GM18505 (cell line): ENCODE data around the gene SPOCK3.
A peak's percentile ranks its signal among the peaks of the same experiment; 100 is the strongest.

Experiments
- ATAC-seq: cut with Tn5 transposase; IDR thresholded peaks from one replicate; pipeline ENCODE4 v1.9.1; 2021; ENCODE audit not compliant: unreplicated experiment
- POLR2A ChIP-seq: IDR thresholded peaks from 4 replicates; pipeline ENCODE4 v1.6.1; 2011; ENCODE audit warnings: borderline replicate concordance; ENCODE audit not compliant: insufficient read depth, insufficient read length; ENCODE audit errors: extremely low read depth

Gene SPOCK3

GRCh38 chr4:167052631-167053091 lies 181.6 kb downstream of the SPOCK3 start:
- ATAC-seq = peak; percentile 58
- no peak for TF ChIP-seq POLR2A

DNA sequence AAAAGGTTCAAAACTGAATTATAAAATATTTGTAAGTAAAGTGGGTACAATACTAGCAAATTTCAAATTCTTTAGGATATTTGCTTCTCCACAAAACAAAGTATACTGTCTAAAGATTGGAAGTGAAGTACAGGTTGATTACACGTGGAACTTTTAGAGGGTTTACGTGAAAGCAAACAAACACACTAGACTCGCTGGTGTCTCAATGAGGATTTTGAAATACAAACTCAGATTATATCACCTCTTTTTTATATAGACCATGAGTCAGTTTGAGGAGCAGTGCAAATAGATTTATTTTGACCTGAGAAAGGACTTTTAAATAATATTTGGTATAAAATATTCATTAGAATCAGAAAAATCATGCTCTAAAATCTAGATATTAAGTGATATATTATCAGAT lies 185.0 kb downstream of the SPOCK3 start:
- no peak for ATAC-seq
- TF ChIP-seq POLR2A = no peak

- no peak for ATAC-seq
- no peak for TF ChIP-seq POLR2A
Measured at GRCh38 chr4:167041524-167041923, 192.8 kb downstream of the SPOCK3 start.

DNA sequence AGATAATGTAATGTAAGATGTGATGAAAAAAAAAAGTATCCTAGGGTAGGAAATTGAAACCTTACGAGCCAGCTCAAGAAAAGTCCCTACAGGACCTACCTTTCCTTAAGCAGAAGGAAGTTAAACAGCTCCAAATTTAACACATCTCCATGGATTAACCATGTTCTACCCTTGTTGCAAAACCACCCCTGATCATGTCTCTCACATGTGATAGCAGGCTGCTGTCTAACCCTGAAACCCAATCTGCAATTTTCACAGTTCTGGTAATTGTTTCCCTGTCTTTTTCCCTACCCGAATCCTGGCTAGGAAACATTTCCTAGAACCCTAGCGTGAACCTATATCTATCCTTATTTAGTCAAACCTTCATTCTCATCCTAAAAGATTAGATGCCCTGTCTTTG lies 198.9 kb downstream of the SPOCK3 start:
- TF ChIP-seq POLR2A = no peak
- no peak for ATAC-seq

DNA sequence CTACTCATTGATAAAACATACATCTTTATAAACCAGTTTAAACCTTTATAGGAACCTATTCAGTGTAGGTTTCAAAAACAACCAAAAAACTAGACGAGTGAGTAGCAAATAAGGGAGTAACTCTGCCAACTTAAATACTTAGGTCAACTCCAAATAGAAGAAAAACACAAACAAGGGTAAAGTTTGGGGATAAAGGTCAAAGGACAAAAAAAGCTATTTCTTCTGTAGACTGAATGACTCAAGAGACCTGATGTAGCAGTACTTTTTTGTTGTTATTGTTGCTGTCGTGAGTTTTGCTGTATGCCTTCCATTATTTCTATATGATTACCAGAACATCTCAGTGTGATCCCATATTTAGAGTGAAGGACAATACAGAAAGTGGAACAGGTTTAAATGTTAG lies 199.3 kb downstream of the SPOCK3 start:
- no peak for TF ChIP-seq POLR2A
- ATAC-seq = no peak

DNA sequence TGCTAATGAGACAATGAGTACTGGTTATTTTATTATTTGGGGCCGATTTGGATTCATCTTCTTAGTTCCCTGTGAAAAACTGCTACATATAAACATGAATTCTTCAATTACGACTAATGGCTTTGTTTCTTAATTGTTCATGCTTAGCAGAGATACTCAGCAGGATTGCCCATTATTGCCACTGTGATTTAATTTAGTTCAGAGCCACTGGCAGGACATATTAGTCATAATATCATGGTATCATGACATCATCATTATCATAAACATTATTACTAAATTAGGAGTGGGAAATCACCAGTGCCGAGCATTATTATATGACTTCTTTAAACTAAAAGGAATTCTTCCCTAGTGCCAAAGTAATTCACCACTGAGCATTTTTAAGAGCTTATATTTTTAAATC lies 201.4 kb downstream of the SPOCK3 start:
- no peak for ATAC-seq
- TF ChIP-seq POLR2A = no peak

DNA sequence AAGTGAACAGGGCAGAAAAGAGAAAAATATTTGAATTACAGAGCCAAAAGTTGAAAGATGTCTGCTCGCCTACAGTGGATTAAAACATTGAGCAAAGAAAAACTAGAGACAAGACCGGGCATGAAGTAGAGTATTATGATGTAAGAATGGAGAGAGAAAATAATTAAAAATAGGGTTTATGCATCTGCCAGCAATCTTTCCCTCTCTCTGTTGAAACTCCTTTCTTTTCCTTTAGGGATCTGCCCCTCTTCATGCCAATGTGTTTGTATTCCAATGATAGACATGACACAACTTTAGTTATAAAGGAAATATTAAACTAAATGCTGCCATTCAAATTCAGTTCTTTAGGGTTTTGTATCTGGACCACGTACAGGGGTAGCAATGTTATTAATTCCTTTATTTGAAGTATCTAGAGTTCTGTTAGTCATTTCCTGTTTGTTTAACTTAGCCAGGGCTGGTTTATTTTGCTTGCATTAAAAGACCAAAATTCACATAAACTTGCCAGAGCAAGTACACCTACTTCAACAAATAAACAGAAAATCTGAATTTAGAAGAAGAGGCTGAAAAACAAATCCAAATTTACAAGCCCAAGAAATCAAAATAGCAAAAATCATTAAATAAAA lies 202.6 kb downstream of the SPOCK3 start:
- TF ChIP-seq POLR2A = no peak
- ATAC-seq = no peak

DNA sequence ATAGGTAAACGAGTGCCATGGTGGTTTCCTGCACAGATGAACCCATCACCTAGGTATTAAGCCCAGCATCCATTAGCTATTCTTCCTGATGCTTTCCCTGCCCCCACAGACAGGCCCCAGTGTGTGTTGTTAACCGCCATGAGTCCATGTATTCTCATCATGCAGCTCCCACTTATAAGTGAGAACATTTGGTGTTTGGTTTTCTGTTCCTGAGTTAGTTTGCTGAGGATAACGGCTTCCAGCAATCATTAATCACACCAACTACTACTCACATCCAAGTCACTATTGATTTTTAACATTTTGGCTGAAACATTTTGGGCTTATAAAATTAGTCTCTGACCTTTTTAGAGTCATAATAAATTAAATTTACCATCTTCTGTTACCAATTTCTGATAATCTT lies 205.3 kb downstream of the SPOCK3 start:
- TF ChIP-seq POLR2A = no peak
- no peak for ATAC-seq

- ATAC-seq = no peak
- TF ChIP-seq POLR2A = no peak
Measured at GRCh38 chr4:167025670-167026069, 208.6 kb downstream of the SPOCK3 start.

- TF ChIP-seq POLR2A = no peak
- ATAC-seq = no peak
Measured at GRCh38 chr4:167023364-167023925, 210.8 kb downstream of the SPOCK3 start.

DNA sequence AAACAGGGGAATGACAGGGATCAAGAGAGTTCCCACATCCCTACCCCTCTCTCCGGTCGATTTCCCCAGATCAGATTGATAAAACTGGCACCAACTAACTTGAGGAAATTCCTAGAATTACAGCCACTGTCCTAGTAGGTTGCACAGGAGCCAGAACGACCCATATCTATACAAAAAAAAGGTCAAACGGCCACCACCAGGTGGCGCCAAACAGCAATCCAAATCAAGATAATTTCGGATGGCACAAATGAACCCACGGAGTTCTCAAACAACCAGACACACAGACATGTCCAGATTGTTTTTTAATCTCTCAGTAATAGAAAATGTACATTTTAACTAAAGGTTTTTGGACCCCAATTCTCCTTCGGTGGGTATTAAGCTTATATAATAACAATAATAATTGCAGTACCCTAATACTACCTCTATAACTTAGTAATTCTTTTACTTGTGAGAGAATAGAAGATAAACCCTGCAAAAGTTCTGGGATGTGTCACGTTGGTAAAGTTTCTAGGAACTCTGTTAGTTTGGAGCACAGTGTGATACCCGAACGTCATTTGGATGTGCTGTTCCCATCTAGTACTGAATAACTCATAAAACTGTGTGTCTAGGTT lies 212.6 kb downstream of the SPOCK3 start:
- TF ChIP-seq POLR2A = no peak
- peak; percentile 67 for ATAC-seq

DNA sequence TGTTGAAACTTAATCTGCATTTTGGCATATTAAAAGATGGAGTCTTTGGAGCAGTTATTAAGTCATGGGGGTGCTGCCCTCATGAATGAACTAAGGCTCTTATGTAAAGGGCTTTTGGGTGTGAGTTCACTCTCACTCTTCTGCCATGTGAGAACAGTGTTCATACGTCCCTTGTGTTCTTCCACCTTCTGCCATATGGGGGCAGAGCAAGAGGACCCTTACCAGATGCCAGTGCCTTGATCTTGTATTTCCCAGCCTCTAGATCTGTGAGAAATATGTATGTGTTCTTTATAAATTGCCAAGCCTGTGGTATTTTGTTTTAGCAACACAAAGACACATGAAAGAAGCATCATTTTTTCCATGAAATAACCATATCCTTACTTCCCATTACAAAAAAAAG lies 213.9 kb downstream of the SPOCK3 start:
- ATAC-seq = no peak
- TF ChIP-seq POLR2A = no peak

- TF ChIP-seq POLR2A = no peak
- ATAC-seq = no peak
Measured at GRCh38 chr4:167014944-167015343, 219.3 kb downstream of the SPOCK3 start.

GRCh38 chr4:167003326-167003725 lies 231.0 kb downstream of the SPOCK3 start:
- TF ChIP-seq POLR2A = no peak
- ATAC-seq = no peak

GRCh38 chr4:167000141-167000852 lies 234.0 kb downstream of the SPOCK3 start:
- ATAC-seq = no peak

DNA sequence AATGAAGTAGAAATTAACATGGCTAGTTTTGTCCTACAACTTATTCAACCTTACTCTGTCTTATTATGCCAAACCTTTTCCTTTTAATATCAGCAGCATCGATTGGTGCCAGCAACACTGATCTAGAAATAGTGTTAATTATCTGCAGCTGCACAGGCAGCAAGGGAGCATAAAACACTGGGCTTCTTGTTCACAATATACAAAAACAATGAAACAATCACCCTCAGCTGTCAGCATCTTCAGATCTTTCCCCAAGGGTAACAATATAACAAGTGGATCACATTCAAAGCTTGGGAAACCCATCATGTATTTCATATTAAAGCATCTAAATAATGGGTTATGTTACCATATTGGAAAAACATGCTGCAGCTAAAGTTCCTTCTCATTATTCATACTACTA lies 238.1 kb downstream of the SPOCK3 start:
- no peak for ATAC-seq
- no peak for TF ChIP-seq POLR2A

More at GRCh38 chr4:167000141-167000852, 234.0 kb downstream of the SPOCK3 start:
- no peak for TF ChIP-seq POLR2A
